GOT3 (cell line): Measurements from ENCODE around the gene FAM78B.

Source experiments
- DNase-seq: peaks from one replicate; lab custom pipeline; 2025; ENCODE audit warnings: mixed read lengths; lab: John Stamatoyannopoulos, UW

FAM78B gene

GRCh38 chr1:166064951-166065350 is 101.8 kb downstream of the FAM78B start:
- DNase-seq: no peak

GRCh38 chr1:166064313-166064926 is 102.4 kb downstream of the FAM78B start:
- DNase-seq: no peak

- DNase-seq: no peak
These were observed 103.1 kb downstream of the FAM78B start for GRCh38 chr1:166063701-166064100.

- DNase-seq: no peak
These were observed 104.3 kb downstream of the FAM78B start for GRCh38 chr1:166062421-166063070.

GRCh38 chr1:166057650-166058049 is 109.2 kb downstream of the FAM78B start:
- no peak for DNase-seq

GRCh38 chr1:166053395-166053794 is 113.4 kb downstream of the FAM78B start:
- DNase-seq: no peak

GRCh38 chr1:166040202-166040997 is 126.4 kb downstream of the FAM78B start:
- no peak for DNase-seq

- DNase-seq: no peak
These were observed 127.2 kb downstream of the FAM78B start for GRCh38 chr1:166039436-166040201.

GRCh38 chr1:166036092-166036491 is 130.7 kb downstream of the FAM78B start:
- DNase-seq: no peak

- DNase-seq: no peak
These were observed 134.0 kb downstream of the FAM78B start for GRCh38 chr1:166032572-166033371.

GRCh38 chr1:166031932-166032571 is 134.7 kb downstream of the FAM78B start:
- no peak for DNase-seq

- DNase-seq: no peak
These were observed 137.4 kb downstream of the FAM78B start for GRCh38 chr1:166029196-166029945.

GRCh38 chr1:166026555-166026954 is 140.2 kb downstream of the FAM78B start:
- DNase-seq: no peak

- no peak for DNase-seq
These were observed 140.7 kb downstream of the FAM78B start for GRCh38 chr1:166026143-166026542.

- no peak for DNase-seq
These were observed 146.6 kb downstream of the FAM78B start for GRCh38 chr1:166020210-166020609.
